K562 (cell line): ENCODE results near the gene CXCR5. TPM values are rescaled to one million over a fixed set of nuclear protein-coding genes. Genes with fewer than 3 reads are reported as not detected.

ENCODE experiments used
- ATAC-seq: fragments of 200-7000 bp; cut with Tn5 transposase; 3 replicates; pipeline ENCODE4 v1.9.1; 2020; ENCODE audit warnings: moderate library complexity
- BruUV-seq: library from RNA; stranded (reverse); fragments of 400-500 nt; replicated peaks from 2 replicates; lab custom pipeline; 2021; lab: Mats Ljungman, UMichigan
- CTCF ChIA-PET: fragments of 300-600 bp; formaldehyde crosslinking; extraction: SDS; loops from one replicate; lab custom pipeline; 2021; ENCODE audit warnings: low intra/inter-chr PET ratio; lab: Yijun Ruan, JAX
- POLR2A ChIA-PET: fragments of 300-600, 350-650 bp; sonication (Branson Sonifier 250); formaldehyde crosslinking; extraction: SDS; loops from one replicate; lab custom pipeline; 2021; ENCODE audit warnings: antibody characterized with exemption, inconsistent platforms; lab: Yijun Ruan, JAX
- DNase-seq, 4 experiments: peaks; one replicate each; pipeline versions ENCODE4 v3.0.0 to v3.0.0-alpha.2; 2011 to 2018; ENCODE audit warnings: low spot score in 3 of 4, mixed read lengths in 3 of 4; ENCODE audit errors: extremely low read depth in 1 of 4
- FAIRE-seq: peaks from 2 replicates; lab custom pipeline; 2011; peaks lifted over from hg19 to GRCh38; lab: Jason Lieb, UNC
- H2AFZ ChIP-seq: 2 replicates; pipeline ENCODE4 v1.6.0; 2011; ENCODE audit warnings: low read depth, low read length, control low read depth, inconsistent platforms
- H3K27ac ChIP-seq: fragments of 200-600 bp; 3 replicates; pipeline ENCODE4 v1.8.0; 2011; ENCODE audit warnings: low read depth, mild to moderate bottlenecking, control low read depth, inconsistent platforms, low read length, moderate library complexity, mixed read lengths; ENCODE audit errors: extremely low read depth
- H3K27me3 ChIP-seq, 2 experiments: fragments of 300-600 bp in 1 of 2; 2 replicates in 1 of 2; 3 replicates in 1 of 2; pipeline versions ENCODE4 v1.6.0 to v1.8.0; 2011; ENCODE audit warnings: inconsistent platforms in 2 of 2, low read length in 2 of 2, mild to moderate bottlenecking in 1 of 2, mixed read lengths in 1 of 2, moderate library complexity in 1 of 2; ENCODE audit not compliant: control insufficient read depth in 2 of 2, insufficient read depth in 2 of 2
- H3K36me3 ChIP-seq: fragments of 300-600 bp; 3 replicates; pipeline ENCODE4 v1.8.0; 2011; ENCODE audit warnings: mild to moderate bottlenecking, low read length, inconsistent platforms; ENCODE audit not compliant: control insufficient read depth, insufficient read depth
- H3K4me1 ChIP-seq, 2 experiments: fragments of 200-600 bp in 1 of 2; replicated peaks in 1 of 2; 2 replicates in 1 of 2; 3 replicates in 1 of 2; pipeline versions ENCODE4 v1.5.1 to v1.8.0; 2011; ENCODE audit warnings: inconsistent platforms in 2 of 2, low read length in 2 of 2, mild to moderate bottlenecking in 1 of 2, mixed read lengths in 1 of 2, moderate library complexity in 1 of 2; ENCODE audit not compliant: control insufficient read depth in 2 of 2, insufficient read depth in 2 of 2
- H3K4me2 ChIP-seq: 2 replicates; pipeline ENCODE4 v1.6.1; 2011; ENCODE audit warnings: low read length, control low read depth, inconsistent platforms, mixed read lengths; ENCODE audit not compliant: insufficient read depth
- H3K4me3 ChIP-seq: fragments of 200-600 bp; sonication (generic), shearing (Covaris generic); 2 replicates; pipeline ENCODE4 v1.5.1; 2016; ENCODE audit warnings: control low read depth, inconsistent platforms
- H3K79me2 ChIP-seq: fragments of 200-600 bp; 3 replicates; pipeline ENCODE4 v1.8.0; 2011; ENCODE audit warnings: low read length, inconsistent platforms; ENCODE audit not compliant: control insufficient read depth, insufficient read depth
- H3K9ac ChIP-seq, 2 experiments: 2 replicates each; pipeline versions ENCODE4 v1.6.0 to v1.6.1; 2011; ENCODE audit warnings: low read depth in 2 of 2, low read length in 2 of 2, control low read depth in 1 of 2, inconsistent platforms in 1 of 2, mild to moderate bottlenecking in 1 of 2, mixed read lengths in 1 of 2; ENCODE audit not compliant: insufficient read depth in 1 of 2
- H3K9me1 ChIP-seq: one replicate; pipeline ENCODE4 v1.6.0; 2011; ENCODE audit warnings: inconsistent platforms, mild to moderate bottlenecking, low read length, moderate library complexity; ENCODE audit not compliant: control insufficient read depth, insufficient read depth
- H3K9me3 ChIP-seq: replicated peaks from 2 replicates; pipeline ENCODE4 v1.5.1; 2011; ENCODE audit warnings: low read depth, low read length, inconsistent platforms; ENCODE audit not compliant: control insufficient read depth, insufficient read depth
- H4K20me1 ChIP-seq: replicated peaks from 2 replicates; pipeline ENCODE4 v1.6.1; 2011; ENCODE audit warnings: low read length, inconsistent platforms, mixed read lengths; ENCODE audit not compliant: control insufficient read depth, insufficient read depth
- BCL6 ChIP-seq: fragments of 250-450 bp; sonication (Bioruptor Pico); IDR thresholded peaks from 2 replicates; pipeline ENCODE4 v1.4.0; 2020
- CHD2 ChIP-seq: IDR thresholded peaks from 2 replicates; pipeline ENCODE4 v1.6.1; 2011; ENCODE audit warnings: low read depth, low read length
- POLR2AphosphoS2 ChIP-seq: IDR thresholded peaks from 2 replicates; pipeline ENCODE4 v1.6.1; 2012; ENCODE audit warnings: low read length, improper control_type of control experiment
- SP2 ChIP-seq: IDR thresholded peaks from 2 replicates; pipeline ENCODE4 v1.6.1; 2011; ENCODE audit warnings: mild to moderate bottlenecking, low read depth, low read length, moderate library complexity; ENCODE audit not compliant: poor library complexity, severe bottlenecking; ENCODE audit errors: extremely low read depth
- TFAP4 ChIP-seq: sonication (generic); formaldehyde crosslinking; IDR thresholded peaks from 2 replicates; pipeline ENCODE4 v1.8.0; 2022; ENCODE audit warnings: missing genetic modification reagents, mild to moderate bottlenecking, moderate library complexity, borderline replicate concordance
- U2AF2 ChIP-seq: fragments of 200-400 bp; formaldehyde crosslinking; optimal IDR thresholded peaks from 2 replicates; pipeline ENCODE3; 2017; ENCODE audit warnings: low read depth, mild to moderate bottlenecking, low read length
- WGBS: fragments of 100-300 bp; shearing (Covaris generic); methylation state at CpG from one replicate; pipeline ENCODE4 v1.1.6; 2016; ENCODE audit warnings: low coverage, mixed read lengths; ENCODE audit not compliant: insufficient coverage; ENCODE audit errors: missing lambda C conversion rate; 5-methylcytosine and 5-hydroxymethylcytosine counted together
- in situ Hi-C: fragments of 300-500 bp; cut with MboI; formaldehyde crosslinking; loops from 4 replicates; pipeline ENCODE4 v1.15.0; 2018; ENCODE audit warnings: inconsistent platforms, mixed read lengths
- intact Hi-C: fragments of 100-400 bp; cut with micrococcal nuclease; formaldehyde crosslinking; loops from 2 replicates; pipeline ENCODE4 v1.14.2; 2022
- polyA plus RNA-seq, 8 experiments: library from polyadenylated mRNA; depleted of rRNA in 4 of 8; stranded (reverse) in 5 of 8; unstranded in 3 of 8; fragments of >200 nt; fragmentation: Nextera tagmentation in 2 of 8; fragmentation: Illumina TruSeq in 1 of 8; extraction: Ambion mirVana in 2 of 8; extraction: Trizol in 1 of 8; gene quantifications; 2 replicates each; pipeline versions ENCODE4 v1.2.1 to v1.2.3, GENCODE V29; 2011 to 2014; ENCODE audit warnings: inconsistent platforms in 1 of 8, missing spikeins in 1 of 8
- total RNA-seq, 7 experiments: library from RNA; depleted of rRNA in 6 of 7; stranded (reverse); fragments of >200 nt in 6 of 7; fragmentation: Illumina TruSeq in 2 of 7; extraction: Trizol in 2 of 7; gene quantifications; 2 replicates each; pipeline versions ENCODE4 v1.2.1 to v1.2.3, GENCODE V29; 2011 to 2021; ENCODE audit warnings: low replicate concordance in 1 of 7

The CXCR5 gene
- total and polyA plus RNA-seq, 9 of the 15 experiments (the other 6 are each of a cell fraction or from before 2014, with no cell fraction given): 0.03 to 0.06 TPM; not detected in 7

- Histone ChIP-seq H3K9me3 (no peaks in the 10 kb centered on the region), H3K36me3 (no peaks in the 10 kb centered on the region), H3K9ac (no peak overlapping the region), H3K4me3 (no peak overlapping the region), H4K20me1 (no peaks in the 10 kb centered on the region), H3K4me1 (no peaks in the 10 kb centered on the region; a peak in 3 of 5 replicates), H3K9me1 (no peaks in the 10 kb centered on the region), H2AFZ (no peak overlapping the region), H3K79me2 (no peaks in the 10 kb centered on the region), H3K27me3 (no peaks in the 10 kb centered on the region), H3K4me2 (no peak overlapping the region), H3K27ac (no peak overlapping the region)
- DNase-seq (no peak), ATAC-seq (no peak), FAIRE-seq (no peak)
- ChIA-PET POLR2A (no interaction called here), CTCF (no interaction called here)
- intact Hi-C loops (no loop called here), in situ Hi-C loops (no loop called here)
- 74% methylated on average over 4 of the region's 4 CpGs for WGBS
- TF ChIP-seq TFAP4 (CRISPR knock-in tag) (no peak), SP2 (no peak), BCL6 (CRISPR knock-in tag) (no peak), CHD2 (no peak), POLR2AphosphoS2 (no peak), U2AF2 (no peak)
- BruUV-seq: no TSS peak
Measured at GRCh38 chr11:118838905-118839553, 44.7 kb upstream of the CXCR5 start.
